Muscle layer of colon (tissue), 2 donors: ENCODE data around the gene SHC4.

Source experiments
- H3K27ac ChIP-seq: one replicate; pipeline ENCODE4 v1.7.0; 2013; ENCODE audit warnings: low read depth, mild to moderate bottlenecking, low read length, moderate library complexity
- H3K27me3 ChIP-seq, 2 donors: one replicate each; pipeline ENCODE4 v1.7.0; 2013; ENCODE audit warnings: low read length in 2 of 2, mild to moderate bottlenecking in 2 of 2; ENCODE audit not compliant: insufficient read depth in 2 of 2, control insufficient read depth in 1 of 2
- H3K36me3 ChIP-seq: one replicate; pipeline ENCODE4 v1.7.0; 2013; ENCODE audit warnings: mild to moderate bottlenecking, low read length; ENCODE audit not compliant: insufficient read depth
- H3K4me1 ChIP-seq: one replicate; pipeline ENCODE4 v1.7.0; 2013; ENCODE audit warnings: mild to moderate bottlenecking, low read length; ENCODE audit not compliant: insufficient read depth
- H3K4me3 ChIP-seq, 2 donors: one replicate each; pipeline ENCODE4 v1.7.0; 2013; ENCODE audit warnings: low read length in 2 of 2, low read depth in 1 of 2, mild to moderate bottlenecking in 1 of 2, moderate library complexity in 1 of 2
- H3K9ac ChIP-seq: one replicate; pipeline ENCODE4 v1.7.0; 2013; ENCODE audit warnings: low read length
- H3K9me3 ChIP-seq: one replicate; pipeline ENCODE4 v1.7.0; 2013; ENCODE audit warnings: mild to moderate bottlenecking, low read length
- donor health status: abdominal sarcoma.
- donor health status: Adenocarcinoma of cecum.

Gene SHC4

DNA sequence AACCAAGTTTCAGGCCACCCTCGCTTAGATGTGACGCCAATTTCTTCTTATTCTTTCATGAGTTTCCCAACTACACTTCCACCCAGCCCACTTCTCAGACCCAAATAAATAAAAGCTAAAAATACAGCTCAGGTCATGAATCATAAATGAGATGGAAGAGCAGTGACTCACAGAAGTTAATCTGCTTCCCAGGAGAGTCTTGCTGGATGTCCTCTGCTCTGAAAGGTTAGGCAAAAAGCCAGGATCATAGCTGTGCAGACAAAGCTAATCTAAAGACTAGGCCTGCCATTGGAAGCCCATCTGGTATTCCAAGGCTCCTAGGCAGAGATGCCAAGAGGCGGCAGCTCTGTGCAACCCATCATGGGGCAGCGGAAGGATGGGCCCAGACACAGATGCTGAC, 24.1 kb downstream of the SHC4 start:
- H3K4me3 ChIP-seq = no peak overlapping the region
- H3K9ac ChIP-seq = no peak overlapping the region
- no peak overlapping the region for H3K27ac ChIP-seq
- H3K9me3 ChIP-seq = no peaks in the 10 kb centered on the region
- H3K4me1 ChIP-seq = no peaks in the 10 kb centered on the region
- no peaks in the 10 kb centered on the region for H3K27me3 ChIP-seq
- H3K36me3 ChIP-seq = no peaks in the 10 kb centered on the region

- Histone ChIP-seq H3K4me3 (no peak overlapping the region), H3K27ac (no peak overlapping the region), H3K9me3 (no peaks in the 10 kb centered on the region), H3K4me1 (no peaks in the 10 kb centered on the region), H3K9ac (no peak overlapping the region), H3K27me3 (no peaks in the 10 kb centered on the region), H3K36me3 (no peaks in the 10 kb centered on the region)
Measured at GRCh38 chr15:48937886-48938285, 25.8 kb downstream of the SHC4 start.

GRCh38 chr15:48936666-48937065, 27.1 kb downstream of the SHC4 start:
- Histone ChIP-seq H3K9me3 (no peaks in the 10 kb centered on the region), H3K4me1 (no peaks in the 10 kb centered on the region), H3K36me3 (no peaks in the 10 kb centered on the region), H3K4me3 (no peak overlapping the region), H3K27ac (no peak overlapping the region), H3K27me3 (no peaks in the 10 kb centered on the region), H3K9ac (no peak overlapping the region)

GRCh38 chr15:48935236-48935635, 28.5 kb downstream of the SHC4 start:
- Histone ChIP-seq H3K4me1 (no peaks in the 10 kb centered on the region), H3K9me3 (no peaks in the 10 kb centered on the region), H3K27me3 (no peaks in the 10 kb centered on the region), H3K9ac (no peak overlapping the region), H3K4me3 (no peak overlapping the region), H3K27ac (no peak overlapping the region), H3K36me3 (no peaks in the 10 kb centered on the region)

DNA sequence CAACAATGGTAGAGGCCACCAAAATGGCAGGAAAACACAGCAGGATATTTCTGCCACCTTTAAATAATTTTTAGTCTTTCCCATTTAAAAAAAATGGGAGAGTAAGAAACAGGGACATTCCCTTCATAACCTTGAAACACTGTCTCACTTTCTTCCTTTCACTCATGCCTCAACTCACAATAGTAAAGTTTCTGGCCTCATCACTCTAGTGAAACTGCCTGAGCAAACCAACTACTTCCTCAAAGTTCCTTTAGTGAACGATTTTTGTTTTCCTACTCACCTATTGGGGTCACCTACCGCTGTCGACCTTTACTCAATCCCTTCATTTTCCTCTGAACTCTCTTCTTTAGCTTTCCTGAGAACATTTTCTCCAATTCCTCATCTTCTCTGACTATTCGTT, 33.0 kb downstream of the SHC4 start:
- Histone ChIP-seq H3K4me3 (no peak overlapping the region), H3K9me3 (no peaks in the 10 kb centered on the region), H3K27me3 (no peaks in the 10 kb centered on the region), H3K9ac (no peak overlapping the region), H3K36me3 (no peaks in the 10 kb centered on the region), H3K27ac (no peak overlapping the region), H3K4me1 (no peaks in the 10 kb centered on the region)

GRCh38 chr15:48929661-48930060, 34.1 kb downstream of the SHC4 start:
- no peaks in the 10 kb centered on the region for H3K27me3 ChIP-seq
- no peaks in the 10 kb centered on the region for H3K4me1 ChIP-seq
- no peak overlapping the region for H3K9ac ChIP-seq
- no peaks in the 10 kb centered on the region for H3K36me3 ChIP-seq
- no peak overlapping the region for H3K4me3 ChIP-seq
- no peak overlapping the region for H3K27ac ChIP-seq
- H3K9me3 ChIP-seq = no peaks in the 10 kb centered on the region

- H3K4me1 ChIP-seq = no peaks in the 10 kb centered on the region
- no peak overlapping the region for H3K27ac ChIP-seq
- H3K9me3 ChIP-seq = no peaks in the 10 kb centered on the region
- no peaks in the 10 kb centered on the region for H3K36me3 ChIP-seq
- no peak overlapping the region for H3K9ac ChIP-seq
- no peak overlapping the region for H3K4me3 ChIP-seq
- H3K27me3 ChIP-seq = no peaks in the 10 kb centered on the region
Measured at GRCh38 chr15:48928877-48929538, 34.7 kb downstream of the SHC4 start.

DNA sequence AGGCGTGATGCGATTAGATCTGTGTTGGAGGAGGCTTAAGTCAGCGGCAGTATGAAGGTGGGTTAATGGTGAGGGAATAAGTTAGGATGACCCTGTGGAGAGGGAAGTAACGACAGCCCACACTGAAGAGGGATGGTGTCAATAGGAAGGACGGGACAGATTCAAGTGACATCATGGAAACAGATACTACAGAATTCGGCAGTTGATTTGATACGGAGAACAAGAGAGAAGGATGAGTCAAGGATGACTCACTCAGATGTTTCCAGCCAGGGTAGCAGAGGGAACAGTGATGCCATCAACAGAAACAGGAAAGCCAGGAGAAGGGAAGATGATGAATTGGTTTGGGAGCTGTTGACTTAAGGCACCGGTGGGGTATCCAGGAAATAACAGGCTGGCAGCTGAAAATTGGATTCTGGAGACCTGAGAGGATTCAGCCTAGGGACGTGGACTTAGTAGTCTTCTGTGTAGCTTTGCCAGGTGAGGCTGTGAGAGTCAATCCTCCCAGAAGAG, 38.0 kb downstream of the SHC4 start:
- Histone ChIP-seq H3K27me3 (no peaks in the 10 kb centered on the region), H3K9me3 (no peaks in the 10 kb centered on the region), H3K27ac (no peak overlapping the region), H3K4me1 (no peaks in the 10 kb centered on the region), H3K9ac (no peak overlapping the region), H3K36me3 (no peaks in the 10 kb centered on the region), H3K4me3 (no peak overlapping the region)

- no peaks in the 10 kb centered on the region for H3K27me3 ChIP-seq
- no peak overlapping the region for H3K27ac ChIP-seq
- H3K36me3 ChIP-seq = no peaks in the 10 kb centered on the region
- no peak overlapping the region for H3K9ac ChIP-seq
- no peaks in the 10 kb centered on the region for H3K9me3 ChIP-seq
- H3K4me1 ChIP-seq = no peaks in the 10 kb centered on the region
- H3K4me3 ChIP-seq = no peak overlapping the region
Measured at GRCh38 chr15:48924528-48925393, 39.0 kb downstream of the SHC4 start.

- H3K4me3 ChIP-seq = no peak overlapping the region
- H3K27ac ChIP-seq = no peak overlapping the region
- H3K9me3 ChIP-seq = no peaks in the 10 kb centered on the region
- H3K9ac ChIP-seq = no peak overlapping the region
- no peaks in the 10 kb centered on the region for H3K36me3 ChIP-seq
- H3K27me3 ChIP-seq = no peaks in the 10 kb centered on the region
- no peaks in the 10 kb centered on the region for H3K4me1 ChIP-seq
Measured at GRCh38 chr15:48922046-48922445, 41.7 kb downstream of the SHC4 start.

DNA sequence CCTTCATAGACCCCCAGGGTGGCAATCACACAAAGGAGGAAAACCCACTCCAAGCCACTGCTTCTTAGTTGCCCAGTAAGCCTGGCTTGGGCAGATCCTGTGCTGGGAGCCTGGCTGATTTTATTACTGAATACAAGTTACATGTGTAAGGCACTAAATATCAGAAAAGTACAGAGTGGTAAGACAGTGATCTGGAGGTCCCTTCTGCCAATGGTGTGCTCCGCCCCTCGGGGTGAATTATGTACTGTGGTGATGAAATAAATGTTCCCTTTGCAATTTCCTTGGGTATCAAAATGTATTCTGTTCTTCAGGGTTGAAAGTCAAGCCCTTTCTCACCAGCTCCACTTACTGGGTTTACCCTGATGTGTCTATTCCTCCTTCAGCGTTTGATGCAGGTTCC, 47.0 kb downstream of the SHC4 start:
- Histone ChIP-seq H3K9ac (no peak overlapping the region), H3K27me3 (no peaks in the 10 kb centered on the region), H3K27ac (no peak overlapping the region), H3K4me1 (no peaks in the 10 kb centered on the region), H3K36me3 (no peaks in the 10 kb centered on the region), H3K9me3 (no peaks in the 10 kb centered on the region), H3K4me3 (no peak overlapping the region)
